K562 (cell line): ENCODE results near the gene AMBRA1.

Source experiments
- CREM ChIP-seq: IDR thresholded peaks from 2 replicates; pipeline ENCODE4 v1.6.1; 2014; ENCODE audit warnings: antibody characterized with exemption, low read depth
- TF ChIP-seq, protein P1 (sequence below): sonication (generic); formaldehyde crosslinking; IDR thresholded peaks from 2 replicates; pipeline ENCODE4 v1.9.0; 2022; ENCODE audit warnings: mild to moderate bottlenecking, missing genetic modification reagents
- TF ChIP-seq, protein P2 (sequence below): fragments of 200-600 bp; sonication (generic); IDR thresholded peaks from one replicate; pipeline ENCODE4 v1.6.1; 2012; ENCODE audit warnings: mild to moderate bottlenecking, low read depth, low read length, inconsistent platforms

GRCh38 chr11:46455834-46456233, 138.0 kb downstream of the AMBRA1 start:
- TF ChIP-seq, protein P1, sequence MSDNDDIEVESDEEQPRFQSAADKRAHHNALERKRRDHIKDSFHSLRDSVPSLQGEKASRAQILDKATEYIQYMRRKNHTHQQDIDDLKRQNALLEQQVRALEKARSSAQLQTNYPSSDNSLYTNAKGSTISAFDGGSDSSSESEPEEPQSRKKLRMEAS (CRISPR knock-in tag) = no peak
- TF ChIP-seq, protein P2, sequence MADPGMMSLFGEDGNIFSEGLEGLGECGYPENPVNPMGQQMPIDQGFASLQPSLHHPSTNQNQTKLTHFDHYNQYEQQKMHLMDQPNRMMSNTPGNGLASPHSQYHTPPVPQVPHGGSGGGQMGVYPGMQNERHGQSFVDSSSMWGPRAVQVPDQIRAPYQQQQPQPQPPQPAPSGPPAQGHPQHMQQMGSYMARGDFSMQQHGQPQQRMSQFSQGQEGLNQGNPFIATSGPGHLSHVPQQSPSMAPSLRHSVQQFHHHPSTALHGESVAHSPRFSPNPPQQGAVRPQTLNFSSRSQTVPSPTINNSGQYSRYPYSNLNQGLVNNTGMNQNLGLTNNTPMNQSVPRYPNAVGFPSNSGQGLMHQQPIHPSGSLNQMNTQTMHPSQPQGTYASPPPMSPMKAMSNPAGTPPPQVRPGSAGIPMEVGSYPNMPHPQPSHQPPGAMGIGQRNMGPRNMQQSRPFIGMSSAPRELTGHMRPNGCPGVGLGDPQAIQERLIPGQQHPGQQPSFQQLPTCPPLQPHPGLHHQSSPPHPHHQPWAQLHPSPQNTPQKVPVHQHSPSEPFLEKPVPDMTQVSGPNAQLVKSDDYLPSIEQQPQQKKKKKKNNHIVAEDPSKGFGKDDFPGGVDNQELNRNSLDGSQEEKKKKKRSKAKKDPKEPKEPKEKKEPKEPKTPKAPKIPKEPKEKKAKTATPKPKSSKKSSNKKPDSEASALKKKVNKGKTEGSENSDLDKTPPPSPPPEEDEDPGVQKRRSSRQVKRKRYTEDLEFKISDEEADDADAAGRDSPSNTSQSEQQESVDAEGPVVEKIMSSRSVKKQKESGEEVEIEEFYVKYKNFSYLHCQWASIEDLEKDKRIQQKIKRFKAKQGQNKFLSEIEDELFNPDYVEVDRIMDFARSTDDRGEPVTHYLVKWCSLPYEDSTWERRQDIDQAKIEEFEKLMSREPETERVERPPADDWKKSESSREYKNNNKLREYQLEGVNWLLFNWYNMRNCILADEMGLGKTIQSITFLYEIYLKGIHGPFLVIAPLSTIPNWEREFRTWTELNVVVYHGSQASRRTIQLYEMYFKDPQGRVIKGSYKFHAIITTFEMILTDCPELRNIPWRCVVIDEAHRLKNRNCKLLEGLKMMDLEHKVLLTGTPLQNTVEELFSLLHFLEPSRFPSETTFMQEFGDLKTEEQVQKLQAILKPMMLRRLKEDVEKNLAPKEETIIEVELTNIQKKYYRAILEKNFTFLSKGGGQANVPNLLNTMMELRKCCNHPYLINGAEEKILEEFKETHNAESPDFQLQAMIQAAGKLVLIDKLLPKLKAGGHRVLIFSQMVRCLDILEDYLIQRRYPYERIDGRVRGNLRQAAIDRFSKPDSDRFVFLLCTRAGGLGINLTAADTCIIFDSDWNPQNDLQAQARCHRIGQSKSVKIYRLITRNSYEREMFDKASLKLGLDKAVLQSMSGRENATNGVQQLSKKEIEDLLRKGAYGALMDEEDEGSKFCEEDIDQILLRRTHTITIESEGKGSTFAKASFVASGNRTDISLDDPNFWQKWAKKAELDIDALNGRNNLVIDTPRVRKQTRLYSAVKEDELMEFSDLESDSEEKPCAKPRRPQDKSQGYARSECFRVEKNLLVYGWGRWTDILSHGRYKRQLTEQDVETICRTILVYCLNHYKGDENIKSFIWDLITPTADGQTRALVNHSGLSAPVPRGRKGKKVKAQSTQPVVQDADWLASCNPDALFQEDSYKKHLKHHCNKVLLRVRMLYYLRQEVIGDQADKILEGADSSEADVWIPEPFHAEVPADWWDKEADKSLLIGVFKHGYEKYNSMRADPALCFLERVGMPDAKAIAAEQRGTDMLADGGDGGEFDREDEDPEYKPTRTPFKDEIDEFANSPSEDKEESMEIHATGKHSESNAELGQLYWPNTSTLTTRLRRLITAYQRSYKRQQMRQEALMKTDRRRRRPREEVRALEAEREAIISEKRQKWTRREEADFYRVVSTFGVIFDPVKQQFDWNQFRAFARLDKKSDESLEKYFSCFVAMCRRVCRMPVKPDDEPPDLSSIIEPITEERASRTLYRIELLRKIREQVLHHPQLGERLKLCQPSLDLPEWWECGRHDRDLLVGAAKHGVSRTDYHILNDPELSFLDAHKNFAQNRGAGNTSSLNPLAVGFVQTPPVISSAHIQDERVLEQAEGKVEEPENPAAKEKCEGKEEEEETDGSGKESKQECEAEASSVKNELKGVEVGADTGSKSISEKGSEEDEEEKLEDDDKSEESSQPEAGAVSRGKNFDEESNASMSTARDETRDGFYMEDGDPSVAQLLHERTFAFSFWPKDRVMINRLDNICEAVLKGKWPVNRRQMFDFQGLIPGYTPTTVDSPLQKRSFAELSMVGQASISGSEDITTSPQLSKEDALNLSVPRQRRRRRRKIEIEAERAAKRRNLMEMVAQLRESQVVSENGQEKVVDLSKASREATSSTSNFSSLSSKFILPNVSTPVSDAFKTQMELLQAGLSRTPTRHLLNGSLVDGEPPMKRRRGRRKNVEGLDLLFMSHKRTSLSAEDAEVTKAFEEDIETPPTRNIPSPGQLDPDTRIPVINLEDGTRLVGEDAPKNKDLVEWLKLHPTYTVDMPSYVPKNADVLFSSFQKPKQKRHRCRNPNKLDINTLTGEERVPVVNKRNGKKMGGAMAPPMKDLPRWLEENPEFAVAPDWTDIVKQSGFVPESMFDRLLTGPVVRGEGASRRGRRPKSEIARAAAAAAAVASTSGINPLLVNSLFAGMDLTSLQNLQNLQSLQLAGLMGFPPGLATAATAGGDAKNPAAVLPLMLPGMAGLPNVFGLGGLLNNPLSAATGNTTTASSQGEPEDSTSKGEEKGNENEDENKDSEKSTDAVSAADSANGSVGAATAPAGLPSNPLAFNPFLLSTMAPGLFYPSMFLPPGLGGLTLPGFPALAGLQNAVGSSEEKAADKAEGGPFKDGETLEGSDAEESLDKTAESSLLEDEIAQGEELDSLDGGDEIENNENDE = no peak
- no peak for TF ChIP-seq CREM
